NB4 (cell line): ENCODE data around the gene SOCS7.

Source experiments
- DNase-seq: peaks from one replicate; pipeline ENCODE4 v3.0.0; 2010; ENCODE audit warnings: low read depth
- H3K4me3 ChIP-seq: one replicate; pipeline ENCODE4 v1.5.1; 2011; ENCODE audit warnings: mild to moderate bottlenecking, low read depth, low read length, moderate library complexity
- MYC ChIP-seq: IDR thresholded peaks from 2 replicates; pipeline ENCODE4 v1.6.1; 2011; ENCODE audit warnings: low read depth, low read length
- POLR2A ChIP-seq: IDR thresholded peaks from 2 replicates; pipeline ENCODE4 v1.6.1; 2011; ENCODE audit warnings: mild to moderate bottlenecking; ENCODE audit not compliant: insufficient read length; ENCODE audit errors: extremely low read depth
- TF ChIP-seq, protein P1 (sequence below): IDR thresholded peaks from 2 replicates; pipeline ENCODE4 v1.6.1; 2011; ENCODE audit warnings: low read depth, low read length
- TF ChIP-seq, protein P2 (sequence below): IDR thresholded peaks from one replicate; pipeline ENCODE4 v1.5.1; 2012; ENCODE audit warnings: low read depth, low read length

The SOCS7 gene

DNA sequence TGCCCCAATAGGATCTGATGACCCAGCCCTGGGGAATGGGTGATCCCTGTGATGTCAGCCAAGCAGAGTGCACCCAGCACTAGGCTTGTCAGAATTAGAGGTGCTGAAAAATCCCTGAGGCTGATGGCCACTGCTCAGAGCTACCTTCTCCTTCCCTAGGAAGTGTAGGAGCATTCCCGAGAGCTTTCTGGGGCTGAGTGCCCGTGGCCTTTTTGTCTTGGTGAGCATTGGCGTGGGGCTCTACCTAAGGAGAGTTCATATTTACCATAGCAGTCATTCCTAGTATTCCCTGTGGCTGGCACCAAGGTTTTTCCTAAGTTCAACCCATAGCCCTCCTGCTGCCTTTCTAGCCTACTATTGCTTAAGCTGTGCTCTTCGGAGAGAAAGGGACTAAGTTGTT lies 54.0 kb downstream of the SOCS7 start:
- DNase-seq: no peak
- TF ChIP-seq MYC: no peak
- TF ChIP-seq, protein P1, sequence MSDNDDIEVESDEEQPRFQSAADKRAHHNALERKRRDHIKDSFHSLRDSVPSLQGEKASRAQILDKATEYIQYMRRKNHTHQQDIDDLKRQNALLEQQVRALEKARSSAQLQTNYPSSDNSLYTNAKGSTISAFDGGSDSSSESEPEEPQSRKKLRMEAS: no peak
- no peak for TF ChIP-seq POLR2A
- TF ChIP-seq, protein P2, sequence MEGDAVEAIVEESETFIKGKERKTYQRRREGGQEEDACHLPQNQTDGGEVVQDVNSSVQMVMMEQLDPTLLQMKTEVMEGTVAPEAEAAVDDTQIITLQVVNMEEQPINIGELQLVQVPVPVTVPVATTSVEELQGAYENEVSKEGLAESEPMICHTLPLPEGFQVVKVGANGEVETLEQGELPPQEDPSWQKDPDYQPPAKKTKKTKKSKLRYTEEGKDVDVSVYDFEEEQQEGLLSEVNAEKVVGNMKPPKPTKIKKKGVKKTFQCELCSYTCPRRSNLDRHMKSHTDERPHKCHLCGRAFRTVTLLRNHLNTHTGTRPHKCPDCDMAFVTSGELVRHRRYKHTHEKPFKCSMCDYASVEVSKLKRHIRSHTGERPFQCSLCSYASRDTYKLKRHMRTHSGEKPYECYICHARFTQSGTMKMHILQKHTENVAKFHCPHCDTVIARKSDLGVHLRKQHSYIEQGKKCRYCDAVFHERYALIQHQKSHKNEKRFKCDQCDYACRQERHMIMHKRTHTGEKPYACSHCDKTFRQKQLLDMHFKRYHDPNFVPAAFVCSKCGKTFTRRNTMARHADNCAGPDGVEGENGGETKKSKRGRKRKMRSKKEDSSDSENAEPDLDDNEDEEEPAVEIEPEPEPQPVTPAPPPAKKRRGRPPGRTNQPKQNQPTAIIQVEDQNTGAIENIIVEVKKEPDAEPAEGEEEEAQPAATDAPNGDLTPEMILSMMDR: no peak
- H3K4me3 ChIP-seq: no peak overlapping the region

DNA sequence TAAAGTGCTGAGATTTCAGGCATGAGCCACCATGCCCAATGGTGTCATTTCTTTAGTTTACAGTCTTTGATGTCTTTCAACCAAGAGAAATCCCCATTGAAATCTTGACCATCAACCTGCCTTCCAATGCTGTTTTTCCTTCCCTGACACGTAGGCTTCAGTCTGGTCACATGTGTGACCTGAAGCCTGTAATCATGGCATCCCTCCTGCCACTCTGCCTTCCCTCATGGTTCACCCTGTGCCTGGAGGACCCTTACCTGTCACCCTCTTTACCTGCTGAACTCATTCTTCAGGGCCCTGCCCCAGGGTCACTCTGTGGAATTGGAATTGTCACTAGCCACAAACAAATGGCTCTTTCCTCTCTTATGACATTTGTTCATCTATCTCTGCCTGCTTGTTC lies 58.6 kb downstream of the SOCS7 start:
- H3K4me3 ChIP-seq: no peak overlapping the region
- no peak for DNase-seq
- no peak for TF ChIP-seq POLR2A
- no peak for TF ChIP-seq MYC
- TF ChIP-seq, protein P2: no peak
- TF ChIP-seq, protein P1: no peak

DNA sequence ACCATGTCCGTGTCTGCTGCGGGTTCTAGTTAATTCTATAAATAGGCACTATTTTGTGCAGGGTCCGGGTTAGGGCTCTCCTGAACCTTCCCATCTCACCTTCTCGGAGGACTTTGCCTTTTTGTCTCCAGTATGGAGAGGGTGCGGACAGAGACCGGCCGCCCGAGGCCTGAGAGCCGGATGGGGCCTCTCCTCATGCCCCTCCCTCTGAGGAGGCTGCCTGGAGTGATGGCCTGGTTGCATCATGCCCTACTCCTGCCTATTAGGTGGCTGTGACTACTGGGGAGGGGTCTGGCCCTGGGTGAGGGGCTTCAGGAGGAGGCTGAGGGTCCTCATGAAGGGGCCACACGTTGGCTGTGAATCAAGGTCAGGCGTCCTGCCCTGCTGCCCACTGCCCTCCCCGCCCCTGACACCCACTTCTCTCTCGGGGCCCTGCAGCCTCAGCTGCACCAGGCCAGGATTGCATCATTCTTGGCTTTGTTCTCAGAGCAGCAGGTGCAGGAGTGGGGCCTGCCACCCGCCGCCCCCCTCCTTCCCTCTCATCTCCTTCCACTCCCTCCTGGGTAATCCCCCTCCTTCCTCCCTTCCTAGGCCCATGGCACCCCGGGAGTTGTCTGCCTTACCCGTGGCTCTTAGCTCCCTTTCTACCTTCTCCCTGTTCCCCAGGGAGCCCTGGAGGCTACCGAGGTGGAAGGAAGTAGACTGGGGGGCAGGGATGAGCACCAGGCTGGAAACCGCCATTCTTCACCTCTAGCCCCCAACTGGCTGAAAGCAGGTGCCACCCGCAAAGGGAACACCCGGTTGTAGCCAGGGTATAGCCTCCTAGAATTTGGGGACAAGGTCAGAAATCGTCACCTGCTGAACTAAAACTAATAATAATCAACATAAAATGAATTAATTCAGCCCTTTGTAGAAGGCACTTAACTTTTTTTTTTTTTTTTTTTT lies 63.9 kb downstream of the SOCS7 start:
- H3K4me3 ChIP-seq: peak overlapping the region; percentile 56
- TF ChIP-seq, protein P1: peak; percentile 62
- TF ChIP-seq MYC (peak; percentile 56), POLR2A (peak; percentile 31)
- TF ChIP-seq, protein P2: no peak
- peak; percentile 97 for DNase-seq

DNA sequence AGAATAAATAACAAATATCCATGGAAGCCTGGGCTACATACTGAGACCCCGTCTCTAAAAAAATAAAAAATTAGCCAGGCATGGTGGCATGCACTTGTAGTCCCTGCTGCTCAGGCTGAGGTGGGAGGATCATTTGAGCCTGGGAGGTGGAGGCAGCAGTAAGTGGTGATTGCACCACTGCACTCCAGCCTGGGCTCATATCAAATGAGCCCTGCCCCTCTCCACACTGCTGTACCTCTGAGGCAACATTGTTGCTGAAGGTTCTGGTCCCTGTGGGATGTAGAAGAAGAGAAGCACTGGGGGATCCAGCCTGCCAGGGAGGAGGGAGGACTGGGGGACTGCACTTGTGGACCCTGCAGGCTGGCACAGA lies 65.2 kb downstream of the SOCS7 start:
- peak; percentile 94 for DNase-seq
- no peak overlapping the region for H3K4me3 ChIP-seq
- TF ChIP-seq POLR2A (no peak), MYC (peak; percentile 35; the same call in 1 of the 2 replicates)
- TF ChIP-seq, protein P1: no peak
- TF ChIP-seq, protein P2: no peak

DNA sequence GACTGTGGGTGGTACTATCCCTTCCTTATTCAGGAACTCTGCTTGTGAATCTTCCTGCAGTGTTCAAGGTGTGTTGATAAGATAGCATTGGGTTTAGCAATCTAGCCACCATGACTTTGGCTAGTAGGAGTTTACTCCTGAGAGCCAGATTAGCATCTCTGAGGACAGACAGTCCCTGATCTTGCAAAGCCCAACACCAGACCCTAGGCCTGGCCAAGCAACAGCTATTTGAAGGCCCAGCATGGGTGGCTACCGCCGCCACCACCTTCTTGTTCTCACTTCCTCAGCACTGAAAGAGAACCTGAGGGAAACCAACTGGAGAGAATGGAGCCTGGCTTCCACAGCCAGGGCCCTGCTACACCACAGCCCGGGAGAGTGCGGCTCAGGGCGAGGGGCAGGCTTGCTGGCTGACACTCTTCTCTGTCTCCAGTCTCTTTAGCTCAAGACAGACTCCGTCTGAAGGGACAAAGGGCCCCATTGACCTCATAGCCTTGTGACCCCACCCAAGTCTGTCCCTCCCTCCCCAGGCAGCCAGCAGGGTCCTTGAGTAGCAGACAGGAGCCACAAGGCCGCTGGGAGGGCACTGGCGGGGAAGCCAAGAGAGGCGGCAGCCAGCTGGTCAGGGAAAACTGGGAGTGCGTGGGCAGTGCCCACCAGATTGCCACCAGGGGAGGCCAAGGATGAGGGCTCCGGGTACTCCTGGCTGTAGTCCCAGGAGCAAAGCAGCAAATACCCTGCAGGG lies 65.7 kb downstream of the SOCS7 start:
- no peak overlapping the region for H3K4me3 ChIP-seq
- no peak for TF ChIP-seq POLR2A
- TF ChIP-seq, protein P1: no peak; the same call in 1 of the 2 replicates
- no peak for TF ChIP-seq MYC
- TF ChIP-seq, protein P2: no peak
- peak; percentile 83 for DNase-seq
